ENCODE data around the gene PSMB9.
A peak's percentile ranks its signal among the peaks of the same experiment; 100 is the strongest.

PSMB9 gene

GRCh38 chr6:32905078-32905477, 51.1 kb downstream of the PSMB9 start:
- DNase-seq (ENCODE audit: low read depth): peak; percentile 11

GRCh38 chr6:32906539-32906938, 52.5 kb downstream of the PSMB9 start:
- peak; percentile 24 for DNase-seq (ENCODE audit: low read depth)

DNA sequence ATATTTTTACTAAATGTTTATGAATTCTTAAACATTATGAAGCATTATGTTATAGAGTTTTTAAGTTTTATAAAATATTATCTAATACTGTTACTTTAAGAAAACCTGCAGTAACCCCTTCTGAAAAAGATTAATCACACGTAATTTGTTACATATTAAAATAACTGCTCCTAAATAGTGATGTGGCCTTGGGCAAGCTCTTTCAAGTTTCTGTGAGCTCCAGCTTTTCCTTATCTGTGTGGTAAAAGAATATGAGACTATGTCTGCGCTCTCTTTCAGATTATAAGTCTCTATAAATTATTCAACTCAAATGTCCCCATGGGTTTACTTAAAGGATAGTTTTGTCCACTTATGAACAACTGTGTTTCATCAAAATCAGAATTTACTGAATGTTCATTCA, 54.9 kb downstream of the PSMB9 start:
- DNase-seq (ENCODE audit: low read depth): no peak

Measured in fibroblast of gingiva (primary cell).